ENCODE results near the gene UPB1.

DNA sequence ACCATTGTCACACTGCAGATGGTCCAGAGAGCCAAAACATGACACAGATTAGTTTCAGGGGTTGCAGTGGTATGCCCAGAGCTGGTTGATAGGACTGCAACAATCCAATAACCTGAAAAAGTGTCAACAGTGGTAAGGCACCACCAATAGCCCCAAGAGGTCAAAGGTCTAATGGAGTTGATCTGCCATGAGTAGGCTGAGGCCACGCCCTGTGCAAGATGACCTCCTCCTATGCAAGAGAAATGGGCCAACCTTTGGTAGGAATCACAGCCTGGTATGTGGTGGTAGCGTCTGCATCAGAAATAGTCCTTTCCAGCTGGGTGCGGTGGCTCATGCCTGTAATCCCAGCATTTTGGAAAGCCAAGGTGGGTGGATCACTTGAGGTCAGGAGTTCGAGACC, 40.2 kb downstream of the UPB1 start:
- TF ChIP-seq CREB1 (CRISPR knock-in tag; IDR thresholded peaks at IDR 0.05) (no peak), SMAD3 (CRISPR knock-in tag; IDR thresholded peaks at IDR 0.05; ENCODE audit: borderline replicate concordance) (no peak), GTF2I (CRISPR knock-in tag; conservative IDR thresholded peaks at IDR 0.05) (no peak), FOXK1 (CRISPR knock-in tag; IDR thresholded peaks at IDR 0.05) (no peak), MYBL2 (CRISPR knock-in tag; IDR thresholded peaks at IDR 0.05) (no peak), FOXJ3 (CRISPR knock-in tag; IDR thresholded peaks at IDR 0.05; ENCODE audit: borderline replicate concordance) (no peak), GABPB1 (CRISPR knock-in tag; IDR thresholded peaks at IDR 0.05) (no peak), ZNF263 (CRISPR knock-in tag; IDR thresholded peaks at IDR 0.05; ENCODE audit: low read depth) (no peak), ZNF121 (CRISPR knock-in tag; IDR thresholded peaks at IDR 0.05) (no peak), PRRX2 (CRISPR knock-in tag; IDR thresholded peaks at IDR 0.05) (no peak)
- TF ChIP-seq, protein P1, sequence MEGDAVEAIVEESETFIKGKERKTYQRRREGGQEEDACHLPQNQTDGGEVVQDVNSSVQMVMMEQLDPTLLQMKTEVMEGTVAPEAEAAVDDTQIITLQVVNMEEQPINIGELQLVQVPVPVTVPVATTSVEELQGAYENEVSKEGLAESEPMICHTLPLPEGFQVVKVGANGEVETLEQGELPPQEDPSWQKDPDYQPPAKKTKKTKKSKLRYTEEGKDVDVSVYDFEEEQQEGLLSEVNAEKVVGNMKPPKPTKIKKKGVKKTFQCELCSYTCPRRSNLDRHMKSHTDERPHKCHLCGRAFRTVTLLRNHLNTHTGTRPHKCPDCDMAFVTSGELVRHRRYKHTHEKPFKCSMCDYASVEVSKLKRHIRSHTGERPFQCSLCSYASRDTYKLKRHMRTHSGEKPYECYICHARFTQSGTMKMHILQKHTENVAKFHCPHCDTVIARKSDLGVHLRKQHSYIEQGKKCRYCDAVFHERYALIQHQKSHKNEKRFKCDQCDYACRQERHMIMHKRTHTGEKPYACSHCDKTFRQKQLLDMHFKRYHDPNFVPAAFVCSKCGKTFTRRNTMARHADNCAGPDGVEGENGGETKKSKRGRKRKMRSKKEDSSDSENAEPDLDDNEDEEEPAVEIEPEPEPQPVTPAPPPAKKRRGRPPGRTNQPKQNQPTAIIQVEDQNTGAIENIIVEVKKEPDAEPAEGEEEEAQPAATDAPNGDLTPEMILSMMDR (IDR thresholded peaks at IDR 0.05) = no peak
- TF ChIP-seq, protein P2, sequence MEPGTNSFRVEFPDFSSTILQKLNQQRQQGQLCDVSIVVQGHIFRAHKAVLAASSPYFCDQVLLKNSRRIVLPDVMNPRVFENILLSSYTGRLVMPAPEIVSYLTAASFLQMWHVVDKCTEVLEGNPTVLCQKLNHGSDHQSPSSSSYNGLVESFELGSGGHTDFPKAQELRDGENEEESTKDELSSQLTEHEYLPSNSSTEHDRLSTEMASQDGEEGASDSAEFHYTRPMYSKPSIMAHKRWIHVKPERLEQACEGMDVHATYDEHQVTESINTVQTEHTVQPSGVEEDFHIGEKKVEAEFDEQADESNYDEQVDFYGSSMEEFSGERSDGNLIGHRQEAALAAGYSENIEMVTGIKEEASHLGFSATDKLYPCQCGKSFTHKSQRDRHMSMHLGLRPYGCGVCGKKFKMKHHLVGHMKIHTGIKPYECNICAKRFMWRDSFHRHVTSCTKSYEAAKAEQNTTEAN (CRISPR knock-in tag; IDR thresholded peaks at IDR 0.05) = no peak
- TF ChIP-seq, protein P3, sequence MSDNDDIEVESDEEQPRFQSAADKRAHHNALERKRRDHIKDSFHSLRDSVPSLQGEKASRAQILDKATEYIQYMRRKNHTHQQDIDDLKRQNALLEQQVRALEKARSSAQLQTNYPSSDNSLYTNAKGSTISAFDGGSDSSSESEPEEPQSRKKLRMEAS (CRISPR knock-in tag; IDR thresholded peaks at IDR 0.05) = no peak
- TF ChIP-seq, protein P4, sequence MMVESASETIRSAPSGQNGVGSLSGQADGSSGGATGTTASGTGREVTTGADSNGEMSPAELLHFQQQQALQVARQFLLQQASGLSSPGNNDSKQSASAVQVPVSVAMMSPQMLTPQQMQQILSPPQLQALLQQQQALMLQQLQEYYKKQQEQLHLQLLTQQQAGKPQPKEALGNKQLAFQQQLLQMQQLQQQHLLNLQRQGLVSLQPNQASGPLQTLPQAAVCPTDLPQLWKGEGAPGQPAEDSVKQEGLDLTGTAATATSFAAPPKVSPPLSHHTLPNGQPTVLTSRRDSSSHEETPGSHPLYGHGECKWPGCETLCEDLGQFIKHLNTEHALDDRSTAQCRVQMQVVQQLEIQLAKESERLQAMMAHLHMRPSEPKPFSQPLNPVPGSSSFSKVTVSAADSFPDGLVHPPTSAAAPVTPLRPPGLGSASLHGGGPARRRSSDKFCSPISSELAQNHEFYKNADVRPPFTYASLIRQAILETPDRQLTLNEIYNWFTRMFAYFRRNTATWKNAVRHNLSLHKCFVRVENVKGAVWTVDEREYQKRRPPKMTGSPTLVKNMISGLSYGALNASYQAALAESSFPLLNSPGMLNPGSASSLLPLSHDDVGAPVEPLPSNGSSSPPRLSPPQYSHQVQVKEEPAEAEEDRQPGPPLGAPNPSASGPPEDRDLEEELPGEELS (CRISPR knock-in tag; IDR thresholded peaks at IDR 0.05) = no peak

All from WTC11 (cell line).